H1 (cell line): ENCODE measurements around the gene SCG3. TPM values are rescaled to one million over a fixed set of nuclear protein-coding genes. Genes with fewer than 3 reads are reported as not detected.
A peak's percentile ranks its signal among the peaks of the same experiment; 100 is the strongest.

ENCODE experiments used
- CTCF ChIA-PET: fragments of 300-600 bp; sonication (Branson Sonifier 250); formaldehyde crosslinking; loops from one replicate; lab custom pipeline; 2021; ENCODE audit not compliant: partially characterized antibody; lab: Charles Lee
- POLR2A ChIA-PET: fragments of 300-600 bp; sonication (Branson Sonifier 250); formaldehyde crosslinking; loops from one replicate; lab custom pipeline; 2021; ENCODE audit warnings: inconsistent platforms; ENCODE audit not compliant: partially characterized antibody; lab: Charles Lee
- DNase-seq, 2 experiments: peaks; one replicate each; pipeline versions ENCODE4 v3.0.0 to v3.0.0-alpha.2; 2010 to 2022; ENCODE audit warnings: low spot score in 2 of 2, low read depth in 1 of 2, mixed read lengths in 1 of 2
- FAIRE-seq: peaks from 2 replicates; lab custom pipeline; 2011; peaks lifted over from hg19 to GRCh38; lab: Jason Lieb, UNC
- H2AFZ ChIP-seq: 2 replicates; pipeline ENCODE4 v1.8.1; 2012; ENCODE audit warnings: low read length, inconsistent platforms
- H2AK5ac ChIP-seq: 2 replicates; pipeline ENCODE4 v1.6.1; 2013; ENCODE audit warnings: low read depth, low read length
- H2BK120ac ChIP-seq: replicated peaks from 2 replicates; pipeline ENCODE3; 2013; ENCODE audit warnings: low read depth, low read length, inconsistent platforms
- H2BK12ac ChIP-seq: 2 replicates; pipeline ENCODE4 v1.6.1; 2013; ENCODE audit warnings: low read depth, low read length
- H2BK15ac ChIP-seq: 2 replicates; pipeline ENCODE4 v1.6.1; 2013; ENCODE audit warnings: low read length
- H2BK20ac ChIP-seq: 2 replicates; pipeline ENCODE4 v1.6.1; 2013; ENCODE audit warnings: low read length
- H2BK5ac ChIP-seq: 2 replicates; pipeline ENCODE4 v1.6.1; 2013; ENCODE audit warnings: low read depth, low read length
- H3K14ac ChIP-seq: 2 replicates; pipeline ENCODE4 v1.6.1; 2013; ENCODE audit warnings: inconsistent platforms; ENCODE audit not compliant: insufficient read length
- H3K18ac ChIP-seq: 2 replicates; pipeline ENCODE4 v1.6.1; 2013; ENCODE audit warnings: low read length; ENCODE audit errors: extremely low read depth
- H3K23ac ChIP-seq: 2 replicates; pipeline ENCODE4 v1.6.1; 2013; ENCODE audit warnings: inconsistent platforms; ENCODE audit not compliant: insufficient read length
- H3K23me2 ChIP-seq: 2 replicates; pipeline ENCODE4 v1.6.1; 2013; ENCODE audit warnings: low read depth, low read length
- H3K27ac ChIP-seq: 2 replicates; pipeline ENCODE4 v1.6.1; 2011; ENCODE audit warnings: low read depth, low read length, inconsistent platforms
- H3K27me3 ChIP-seq, 4 experiments: replicated peaks in 1 of 4; 1 replicate in 1 of 4; 2 replicates in 3 of 4; pipeline versions ENCODE4 v1.6.1 to v1.8.1; 2011 to 2013; ENCODE audit warnings: low read length in 3 of 4, mild to moderate bottlenecking in 3 of 4, inconsistent platforms in 2 of 4, mixed read lengths in 2 of 4, moderate library complexity in 1 of 4; ENCODE audit not compliant: control insufficient read depth in 3 of 4, insufficient read depth in 3 of 4; ENCODE audit errors: extremely low read depth in 1 of 4
- H3K36me3 ChIP-seq, 4 experiments: 2 replicates each; pipeline versions ENCODE4 v1.6.1 to v1.8.1; 2011 to 2013; ENCODE audit warnings: mild to moderate bottlenecking in 4 of 4, low read length in 3 of 4, moderate library complexity in 2 of 4, control low read depth in 1 of 4, inconsistent platforms in 1 of 4; ENCODE audit not compliant: insufficient read depth in 4 of 4, control insufficient read depth in 2 of 4
- H3K4ac ChIP-seq: replicated peaks from 2 replicates; pipeline ENCODE3; 2013; ENCODE audit warnings: low read length, low read depth, mixed read lengths, inconsistent platforms; ENCODE audit not compliant: insufficient read length
- H3K4me1 ChIP-seq, 4 experiments: replicated peaks in 1 of 4; 1 replicate in 1 of 4; 2 replicates in 3 of 4; pipeline versions ENCODE4 v1.6.1 to v1.8.1; 2011 to 2013; ENCODE audit warnings: low read length in 3 of 4, inconsistent platforms in 2 of 4, mixed read lengths in 1 of 4; ENCODE audit not compliant: insufficient read depth in 4 of 4, control insufficient read depth in 3 of 4
- H3K4me2 ChIP-seq, 2 experiments: 2 replicates each; pipeline versions ENCODE4 v1.6.1 to v1.8.1; 2011 to 2013; ENCODE audit warnings: low read depth in 2 of 2, low read length in 2 of 2, control low read depth in 1 of 2, inconsistent platforms in 1 of 2, mild to moderate bottlenecking in 1 of 2; ENCODE audit not compliant: insufficient read depth in 1 of 2
- H3K4me3 ChIP-seq, 4 experiments: fragments of 200-600, 300-600 bp in 1 of 4; sonication (generic), shearing (Covaris generic), sonication (Bioruptor Twin) in 1 of 4; 2 replicates each; pipeline versions ENCODE4 v1.5.1 to v1.8.1; 2011 to 2016; ENCODE audit warnings: low read length in 4 of 4, low read depth in 3 of 4, control low read depth in 2 of 4, inconsistent platforms in 2 of 4, mild to moderate bottlenecking in 2 of 4, mixed read lengths in 1 of 4, moderate library complexity in 1 of 4; ENCODE audit not compliant: insufficient read depth in 2 of 4; ENCODE audit errors: extremely low read depth in 1 of 4
- H3K56ac ChIP-seq: replicated peaks from 2 replicates; pipeline ENCODE3; 2013; ENCODE audit warnings: low read depth, mild to moderate bottlenecking, mixed read lengths, low read length, inconsistent platforms; ENCODE audit not compliant: insufficient read length
- H3K79me1 ChIP-seq: 2 replicates; pipeline ENCODE4 v1.6.1; 2013; ENCODE audit warnings: low read depth, low read length, control low read depth
- H3K79me2 ChIP-seq, 2 experiments: 2 replicates each; pipeline versions ENCODE4 v1.6.1 to v1.8.1; 2012 to 2013; ENCODE audit warnings: low read length in 2 of 2, mild to moderate bottlenecking in 2 of 2, inconsistent platforms in 1 of 2; ENCODE audit not compliant: insufficient read depth in 2 of 2, control insufficient read depth in 1 of 2
- H3K9ac ChIP-seq, 4 experiments: replicated peaks in 1 of 4; 1 replicate in 1 of 4; 2 replicates in 3 of 4; pipeline versions ENCODE4 v1.6.1 to v1.8.1; 2011 to 2013; ENCODE audit warnings: low read depth in 3 of 4, low read length in 3 of 4, control low read depth in 2 of 4, mild to moderate bottlenecking in 2 of 4, moderate library complexity in 2 of 4, inconsistent platforms in 1 of 4; ENCODE audit errors: extremely low read depth in 1 of 4
- H3K9me3 ChIP-seq, 2 experiments: 2 replicates each; pipeline versions ENCODE4 v1.6.1 to v1.8.1; 2012 to 2013; ENCODE audit warnings: mild to moderate bottlenecking in 2 of 2, moderate library complexity in 2 of 2, control low read depth in 1 of 2, inconsistent platforms in 1 of 2, low read depth in 1 of 2, low read length in 1 of 2, mixed read lengths in 1 of 2; ENCODE audit not compliant: insufficient read depth in 2 of 2
- H4K20me1 ChIP-seq, 2 experiments: replicated peaks in 1 of 2; 2 replicates each; pipeline versions ENCODE3 to v1.8.1; 2011 to 2013; ENCODE audit warnings: inconsistent platforms in 2 of 2, low read length in 2 of 2, mild to moderate bottlenecking in 1 of 2; ENCODE audit not compliant: insufficient read depth in 2 of 2, control insufficient read depth in 1 of 2
- H4K5ac ChIP-seq: 2 replicates; pipeline ENCODE4 v1.6.1; 2013; ENCODE audit warnings: low read length, low read depth, mixed read lengths, inconsistent platforms; ENCODE audit not compliant: insufficient read length
- H4K8ac ChIP-seq: 2 replicates; pipeline ENCODE4 v1.8.0; 2013; ENCODE audit warnings: mild to moderate bottlenecking, moderate library complexity, low read length, inconsistent platforms; ENCODE audit not compliant: insufficient read depth; ENCODE audit errors: extremely low read depth
- H4K91ac ChIP-seq: replicated peaks from 2 replicates; pipeline ENCODE3; 2013; ENCODE audit warnings: low read length, mixed read lengths, inconsistent platforms; ENCODE audit not compliant: insufficient read length
- CEBPB ChIP-seq: IDR thresholded peaks from 2 replicates; pipeline ENCODE4 v1.6.1; 2012; ENCODE audit warnings: low read depth, low read length
- FOSL1 ChIP-seq: IDR thresholded peaks from 2 replicates; pipeline ENCODE4 v1.6.1; 2011; ENCODE audit warnings: mild to moderate bottlenecking, low read depth, low read length, moderate library complexity; ENCODE audit not compliant: insufficient read depth
- GABPA ChIP-seq: IDR thresholded peaks from 2 replicates; pipeline ENCODE4 v1.6.1; 2011; ENCODE audit warnings: mild to moderate bottlenecking, low read length, moderate library complexity, borderline replicate concordance; ENCODE audit not compliant: insufficient read depth
- JUND ChIP-seq: IDR thresholded peaks from 2 replicates; pipeline ENCODE4 v1.6.1; 2011; ENCODE audit warnings: mild to moderate bottlenecking, improper control_type of control experiment, low read length
- KDM1A ChIP-seq: fragments of 200-600, 300-600 bp; sonication (generic); IDR thresholded peaks from 2 replicates; pipeline ENCODE4 v1.7.1; 2016; ENCODE audit warnings: mild to moderate bottlenecking, low read length, borderline replicate concordance
- KDM5A ChIP-seq: fragments of 200-600 bp; IDR thresholded peaks from 2 replicates; pipeline ENCODE4 v1.7.1; 2012; ENCODE audit warnings: mild to moderate bottlenecking, low read length, inconsistent platforms, mixed read lengths
- MAX ChIP-seq: IDR thresholded peaks from 2 replicates; pipeline ENCODE4 v1.6.1; 2012; ENCODE audit warnings: inconsistent platforms
- NANOG ChIP-seq: IDR thresholded peaks from 2 replicates; pipeline ENCODE4 v1.6.1; 2011; ENCODE audit warnings: low read length, low read depth, mild to moderate bottlenecking, inconsistent platforms; ENCODE audit not compliant: insufficient read depth, poor library complexity, severe bottlenecking
- POU5F1 ChIP-seq: IDR thresholded peaks from 2 replicates; pipeline ENCODE4 v1.6.1; 2011; ENCODE audit warnings: low read depth, mild to moderate bottlenecking, low read length, moderate library complexity
- RBBP5 ChIP-seq: IDR thresholded peaks from 2 replicates; pipeline ENCODE4 v1.7.1; 2012; ENCODE audit warnings: low read depth, mild to moderate bottlenecking, inconsistent platforms, low read length, moderate library complexity, borderline replicate concordance
- SIRT6 ChIP-seq: IDR thresholded peaks from one replicate; pipeline ENCODE4 v1.7.1; 2012; ENCODE audit warnings: low read length, inconsistent platforms
- SIX5 ChIP-seq: IDR thresholded peaks from 2 replicates; pipeline ENCODE4 v1.6.1; 2011; ENCODE audit warnings: mild to moderate bottlenecking, low read depth, low read length
- SP4 ChIP-seq: IDR thresholded peaks from 2 replicates; pipeline ENCODE4 v1.6.1; 2012; ENCODE audit warnings: low read length, inconsistent platforms
- TEAD4 ChIP-seq: IDR thresholded peaks from 2 replicates; pipeline ENCODE4 v1.6.1; 2012; ENCODE audit warnings: low read depth, low read length, inconsistent platforms, mixed read lengths
- YY1 ChIP-seq: IDR thresholded peaks from 2 replicates; pipeline ENCODE4 v1.6.1; 2011; ENCODE audit warnings: low read depth, mild to moderate bottlenecking, low read length
- WGBS, 2 experiments: shearing (Covaris generic) in 1 of 2; methylation state at CpG; one replicate each; pipeline versions ENCODE4 v1.1.6 to v1.1.7; 2013 to 2015; ENCODE audit warnings: low lambda C conversion rate in 2 of 2, mixed read lengths in 2 of 2, inconsistent platforms in 1 of 2, low coverage in 1 of 2, missing lambda C conversion rate in 1 of 2; ENCODE audit not compliant: insufficient replicate concordance in 2 of 2, insufficient coverage in 1 of 2, insufficient read length in 1 of 2; ENCODE audit errors: extremely low coverage in 1 of 2, missing lambda C conversion rate in 1 of 2; 5-methylcytosine and 5-hydroxymethylcytosine counted together
- polyA plus RNA-seq, 7 experiments: library from polyadenylated mRNA; depleted of rRNA in 3 of 7; stranded (reverse) in 5 of 7; unstranded in 2 of 7; fragments of >200 nt in 5 of 7; fragments of 200-250 nt in 2 of 7; gene quantifications; 1 replicate in 5 of 7; 2 replicates in 1 of 7; 4 replicates in 1 of 7; pipeline versions ENCODE4 v1.2.1 to v1.2.3, GENCODE V29; 2011 to 2013; ENCODE audit warnings: missing spikeins in 2 of 7, mixed read lengths in 2 of 7
- total RNA-seq: library from RNA; stranded (reverse); fragmentation: NEBNext Ultra II Directional; extraction: Animal tissue kit (Norgen Biotek cat#: 25700); gene quantifications from 2 replicates; pipeline ENCODE4 v1.2.1, GENCODE V29; 2021

SCG3 gene
- total and polyA plus RNA-seq, 2 of the 8 experiments (the other 6 are each of a cell fraction or from before 2014, with no cell fraction given), result 5.2 to 45.9 TPM

DNA sequence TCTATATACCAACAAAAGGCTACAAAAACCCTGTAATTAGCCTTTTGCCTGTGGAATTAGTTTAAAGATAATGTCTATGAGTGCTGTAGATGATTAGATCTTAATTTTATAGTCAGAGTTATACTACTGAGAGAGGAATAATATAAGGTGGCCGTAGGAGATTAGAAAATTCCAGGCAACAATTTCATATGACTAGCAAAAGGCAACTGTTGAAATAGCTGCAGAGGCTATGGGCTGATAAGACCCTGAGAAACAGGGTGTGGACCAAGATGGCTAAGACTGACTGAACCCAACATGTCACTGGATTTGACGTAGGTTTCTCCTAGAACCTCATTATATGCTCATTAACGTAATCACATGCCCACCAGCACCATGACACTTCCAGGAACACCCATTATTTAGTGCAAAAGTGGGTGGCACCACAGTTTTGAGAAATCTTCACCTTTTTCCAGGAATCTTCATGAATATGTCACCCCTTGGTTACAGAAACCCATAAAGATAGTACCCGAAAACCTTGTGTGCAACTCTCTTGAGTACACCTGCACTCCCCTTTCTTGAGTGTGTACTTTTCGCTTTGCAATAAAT, 29.1 kb upstream of the SCG3 start:
- H3K4ac ChIP-seq, result no peak overlapping the region
- no peak overlapping the region for H3K56ac ChIP-seq
- H3K23ac ChIP-seq, result no peak overlapping the region
- ChIA-PET POLR2A (no interaction called here), CTCF (interaction anchor here (1.3 to 8.8 kb wide), 3 partner anchors 10 to 132 kb away, joined by 7 to 243 read pairs (median 13); no protein-coding TSS in a partner anchor)
- no peak overlapping the region for H3K9ac ChIP-seq
- FAIRE-seq, result peak; percentile 45
- no peaks in the 10 kb centered on the region for H4K20me1 ChIP-seq
- H2BK15ac ChIP-seq, result no peak overlapping the region
- no peak overlapping the region for H4K5ac ChIP-seq
- H3K23me2 ChIP-seq, result no peaks in the 10 kb centered on the region
- no peak overlapping the region for H2BK12ac ChIP-seq
- no peak overlapping the region for H2BK120ac ChIP-seq
- H2BK5ac ChIP-seq, result no peak overlapping the region
- no peak overlapping the region for H3K18ac ChIP-seq
- H3K27me3 ChIP-seq, result no peaks in the 10 kb centered on the region
- no peak for DNase-seq
- no peaks in the 10 kb centered on the region for H3K9me3 ChIP-seq
- no peaks in the 10 kb centered on the region; a peak in 1 of 7 replicates for H3K4me1 ChIP-seq
- no peak overlapping the region for H4K91ac ChIP-seq
- no peak overlapping the region for H3K14ac ChIP-seq
- 92% methylated on average over 5 of the region's 5 CpGs; no CpG with 5 or more reads in 1 of the 2 experiments for WGBS, 2 experiments
- no peak overlapping the region for H2AFZ ChIP-seq
- H4K8ac ChIP-seq, result no peak overlapping the region
- H3K4me2 ChIP-seq, result no peak overlapping the region
- no peaks in the 10 kb centered on the region for H3K79me1 ChIP-seq
- H3K79me2 ChIP-seq, result no peaks in the 10 kb centered on the region
- no peak overlapping the region for H2BK20ac ChIP-seq
- H3K27ac ChIP-seq, result no peak overlapping the region
- no peaks in the 10 kb centered on the region for H3K36me3 ChIP-seq
- no peak overlapping the region for H2AK5ac ChIP-seq
- H3K4me3 ChIP-seq, result no peak overlapping the region
- no peak for TF ChIP-seq SIX5
- no peak for TF ChIP-seq SIRT6
- TF ChIP-seq FOSL1, result no peak
- no peak for TF ChIP-seq TEAD4
- no peak for TF ChIP-seq MAX
- TF ChIP-seq NANOG, result no peak
- no peak for TF ChIP-seq RBBP5
- TF ChIP-seq KDM5A, result no peak
- no peak for TF ChIP-seq JUND
- no peak for TF ChIP-seq GABPA
- TF ChIP-seq YY1, result no peak
- TF ChIP-seq KDM1A, result no peak
- TF ChIP-seq CEBPB, result no peak
- TF ChIP-seq SP4, result no peak
- TF ChIP-seq POU5F1, result no peak
